C4-2B (cell line): ENCODE data around the gene CUX1.

Source experiments
- ZFX ChIP-seq: fragments of 450-650 bp; IDR thresholded peaks from 2 replicates; pipeline ENCODE4 v1.6.1; 2017
- TF ChIP-seq, protein P1 (sequence below): fragments of 450-650 bp; conservative IDR thresholded peaks from 2 replicates; pipeline ENCODE4 v1.5.1; 2017; ENCODE audit warnings: mild to moderate bottlenecking

- TF ChIP-seq, protein P1, sequence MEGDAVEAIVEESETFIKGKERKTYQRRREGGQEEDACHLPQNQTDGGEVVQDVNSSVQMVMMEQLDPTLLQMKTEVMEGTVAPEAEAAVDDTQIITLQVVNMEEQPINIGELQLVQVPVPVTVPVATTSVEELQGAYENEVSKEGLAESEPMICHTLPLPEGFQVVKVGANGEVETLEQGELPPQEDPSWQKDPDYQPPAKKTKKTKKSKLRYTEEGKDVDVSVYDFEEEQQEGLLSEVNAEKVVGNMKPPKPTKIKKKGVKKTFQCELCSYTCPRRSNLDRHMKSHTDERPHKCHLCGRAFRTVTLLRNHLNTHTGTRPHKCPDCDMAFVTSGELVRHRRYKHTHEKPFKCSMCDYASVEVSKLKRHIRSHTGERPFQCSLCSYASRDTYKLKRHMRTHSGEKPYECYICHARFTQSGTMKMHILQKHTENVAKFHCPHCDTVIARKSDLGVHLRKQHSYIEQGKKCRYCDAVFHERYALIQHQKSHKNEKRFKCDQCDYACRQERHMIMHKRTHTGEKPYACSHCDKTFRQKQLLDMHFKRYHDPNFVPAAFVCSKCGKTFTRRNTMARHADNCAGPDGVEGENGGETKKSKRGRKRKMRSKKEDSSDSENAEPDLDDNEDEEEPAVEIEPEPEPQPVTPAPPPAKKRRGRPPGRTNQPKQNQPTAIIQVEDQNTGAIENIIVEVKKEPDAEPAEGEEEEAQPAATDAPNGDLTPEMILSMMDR: no peak
- no peak for TF ChIP-seq ZFX
Observed at GRCh38 chr7:102081244-102081627, 263.8 kb downstream of the CUX1 start.
